Stimulated activated CD4-positive, alpha-beta T cell treated with anti-CD3 and anti-CD28 coated beads, Interleukin-4, amount 100 ng/mL, for 24 hours (primary cell): ENCODE data around the gene SLC37A1.
A peak's percentile ranks its signal among the peaks of the same experiment; 100 is the strongest.

Experiments
- DNase-seq: peaks from one replicate; pipeline ENCODE4 v3.0.0-alpha.2; 2020

Gene SLC37A1

GRCh38 chr21:42530167-42530518, 16.5 kb downstream of the SLC37A1 start:
- DNase-seq, result peak; percentile 28

DNA sequence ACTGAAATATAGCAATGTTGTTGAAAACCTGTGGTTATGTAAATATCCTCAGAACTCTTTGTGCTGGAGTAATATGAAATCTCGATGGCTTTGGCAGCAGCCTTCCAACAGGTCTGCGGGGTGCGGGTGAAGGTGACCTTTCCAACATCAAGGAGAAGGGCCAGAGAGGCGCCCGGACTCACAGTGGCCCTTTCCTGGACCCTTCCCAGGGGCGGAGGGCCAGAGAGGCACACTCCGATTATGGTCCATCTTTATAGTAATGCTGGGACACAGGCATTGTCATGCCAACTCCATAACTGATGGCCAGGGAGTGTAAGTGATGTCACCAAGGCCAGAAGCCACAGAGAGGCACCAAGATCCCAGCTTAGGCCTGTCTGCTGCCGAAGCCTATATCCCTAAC, 18.1 kb downstream of the SLC37A1 start:
- DNase-seq, result no peak

DNA sequence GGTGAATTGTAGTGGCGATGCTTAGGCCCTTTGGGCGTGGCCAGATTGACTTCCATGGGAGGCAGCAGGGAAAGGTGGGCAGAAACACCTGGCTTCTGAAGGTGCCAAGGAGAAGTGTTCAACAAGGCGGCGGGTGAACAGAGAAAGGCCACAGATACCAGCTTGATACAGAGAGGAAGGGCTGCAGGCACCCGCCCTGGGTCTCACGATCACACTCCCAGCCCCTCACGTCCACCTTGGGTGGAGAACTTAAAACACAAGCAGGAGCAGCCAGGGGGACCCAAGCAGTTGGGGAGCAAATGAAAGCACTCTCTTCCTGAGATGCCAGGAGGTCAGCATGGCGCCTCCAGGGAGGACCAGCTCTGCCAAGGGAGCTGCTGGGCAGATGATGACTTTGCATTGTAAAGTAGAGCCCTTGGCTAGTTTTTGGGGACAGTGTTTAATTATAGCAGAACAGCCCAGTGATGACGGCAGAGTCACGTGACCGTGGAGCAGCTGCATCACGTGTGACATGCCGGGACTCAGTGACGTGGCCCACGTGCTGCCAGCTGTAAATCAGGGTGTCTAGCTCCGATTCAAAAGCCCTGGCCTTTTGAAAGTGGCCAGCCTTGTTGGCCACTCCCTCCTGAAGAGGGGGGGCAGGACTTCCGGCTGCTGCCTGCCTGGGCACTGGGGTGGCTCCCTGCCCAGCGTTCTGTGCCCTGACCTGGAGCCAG, 19.0 kb downstream of the SLC37A1 start:
- no peak for DNase-seq

DNA sequence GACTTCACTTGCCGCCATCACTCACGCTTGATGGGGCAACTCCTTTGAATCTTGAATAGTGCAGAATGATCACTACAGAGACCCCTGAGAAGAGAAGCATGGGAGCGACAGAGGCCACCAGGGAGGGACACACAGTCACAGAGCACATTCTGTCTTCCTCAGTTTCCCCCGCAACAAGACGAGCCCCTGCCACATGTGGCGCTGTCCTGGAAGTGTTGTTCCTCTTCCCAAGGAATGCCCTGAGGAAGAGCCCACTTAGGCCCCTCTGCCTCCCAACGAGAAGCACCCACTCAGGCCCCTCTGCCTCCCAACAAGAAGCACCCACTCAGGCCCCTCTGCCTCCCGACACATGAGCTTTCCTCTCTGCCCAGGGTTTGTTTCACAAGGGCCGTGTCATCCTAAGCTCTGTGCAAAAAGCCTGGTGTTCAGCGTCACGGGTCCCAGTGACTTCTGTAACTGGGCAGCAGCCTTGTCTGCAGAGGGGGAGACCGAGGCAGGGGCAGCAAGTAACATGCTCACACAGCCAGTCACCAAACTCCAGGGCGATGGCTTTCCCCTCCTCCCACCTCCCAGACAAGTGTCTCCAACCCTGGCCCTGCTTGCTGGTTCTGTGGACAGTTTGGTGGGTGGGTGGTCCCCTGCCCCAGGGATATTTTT, 19.8 kb downstream of the SLC37A1 start:
- no peak for DNase-seq

- no peak for DNase-seq
Measured at GRCh38 chr21:42533963-42534355, 20.3 kb downstream of the SLC37A1 start.

DNA sequence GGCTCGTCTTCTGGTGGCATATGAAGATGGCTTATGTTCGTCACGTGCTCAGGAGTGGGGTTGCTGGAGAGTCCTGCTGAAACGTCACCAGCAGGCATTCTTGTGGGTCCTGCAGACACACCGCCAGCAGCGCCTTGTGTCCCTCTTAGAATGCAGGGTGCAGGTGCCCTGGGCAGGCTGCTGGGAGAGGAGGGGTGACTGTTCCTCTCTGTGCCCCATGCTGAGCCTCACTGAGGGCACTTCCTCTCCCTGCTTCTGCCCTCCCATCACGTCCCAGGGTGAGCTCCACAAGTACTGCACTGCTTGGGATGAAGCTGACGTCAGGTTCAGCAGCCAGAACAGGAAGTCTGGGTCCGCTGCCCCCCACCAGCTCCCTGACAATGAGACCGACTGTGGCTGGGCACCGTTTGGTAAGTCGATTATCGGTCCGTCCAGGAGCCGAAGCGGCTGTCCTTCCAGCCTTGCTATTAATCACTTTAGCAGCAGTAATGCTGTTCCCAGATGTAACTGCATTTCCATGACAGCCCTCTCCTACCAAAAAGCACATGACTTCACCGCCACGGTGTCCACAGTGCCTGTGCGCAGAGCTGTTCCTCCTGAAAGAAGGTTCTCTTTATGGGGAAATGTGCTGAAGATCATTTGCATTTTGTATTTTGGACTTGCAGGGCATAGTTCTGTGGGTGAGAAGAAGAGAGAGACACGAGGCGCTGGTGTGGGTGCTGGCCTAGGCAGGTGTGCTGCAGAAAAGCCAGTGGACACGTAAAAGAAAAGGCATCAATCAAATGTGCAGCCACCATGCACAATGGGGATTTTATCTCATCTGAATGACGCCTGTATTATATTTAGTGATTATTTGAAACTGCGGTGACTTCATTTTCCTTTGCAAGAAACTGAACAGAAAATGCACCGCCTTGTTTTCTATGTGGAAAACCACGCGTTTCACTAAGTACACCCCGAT, 21.0 kb downstream of the SLC37A1 start:
- DNase-seq, result no peak

DNA sequence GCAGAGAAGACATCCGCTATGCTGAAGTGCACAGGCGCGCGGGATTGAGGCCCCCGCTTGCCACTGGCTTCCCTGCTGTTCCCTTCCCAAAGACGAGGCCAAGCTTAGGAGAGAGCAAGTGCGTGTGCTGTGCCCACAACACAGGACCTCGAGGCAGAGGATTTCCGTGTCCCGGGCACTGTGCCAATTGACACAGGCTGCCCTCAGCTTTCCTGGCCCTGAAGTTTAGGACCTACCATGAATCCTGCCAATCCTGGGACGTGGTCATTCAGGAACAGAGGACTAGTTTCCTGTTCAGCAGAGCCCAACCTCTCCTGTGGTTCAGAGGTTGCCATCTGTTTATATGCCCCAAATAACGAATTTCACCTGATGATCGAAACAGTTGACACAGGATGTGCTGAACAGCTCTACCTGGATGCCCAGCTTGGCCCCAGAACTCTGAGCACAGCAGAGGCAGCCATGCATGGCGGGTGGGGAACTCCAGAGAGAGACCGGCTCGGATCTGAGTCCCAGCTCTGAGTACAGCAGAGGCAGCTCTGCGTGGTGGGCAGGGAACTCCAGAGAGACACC, 22.0 kb downstream of the SLC37A1 start:
- DNase-seq, result no peak

DNA sequence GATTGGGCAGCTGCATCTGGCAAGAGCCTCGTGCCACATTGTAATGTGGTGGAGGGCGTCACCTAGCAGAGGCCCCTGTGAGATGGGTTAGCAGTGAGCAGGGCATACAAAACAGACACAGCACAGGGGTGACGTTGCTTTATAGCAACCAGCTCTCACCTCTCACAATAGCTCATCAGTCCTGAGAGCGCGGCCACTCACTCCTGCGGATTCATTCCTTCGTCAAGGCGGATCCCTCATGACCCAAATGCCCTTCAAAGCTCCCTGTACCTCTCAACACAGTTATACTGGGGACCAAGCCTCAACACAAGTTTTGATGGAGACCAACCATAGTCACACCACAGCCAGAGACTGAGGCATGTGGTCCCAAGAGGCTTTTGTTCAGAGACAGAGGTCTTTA, 22.9 kb downstream of the SLC37A1 start:
- no peak for DNase-seq

- DNase-seq, result no peak
Measured at GRCh38 chr21:42537106-42537742, 23.6 kb downstream of the SLC37A1 start.

- DNase-seq, result no peak
Measured at GRCh38 chr21:42538479-42539275, 25.0 kb downstream of the SLC37A1 start.

DNA sequence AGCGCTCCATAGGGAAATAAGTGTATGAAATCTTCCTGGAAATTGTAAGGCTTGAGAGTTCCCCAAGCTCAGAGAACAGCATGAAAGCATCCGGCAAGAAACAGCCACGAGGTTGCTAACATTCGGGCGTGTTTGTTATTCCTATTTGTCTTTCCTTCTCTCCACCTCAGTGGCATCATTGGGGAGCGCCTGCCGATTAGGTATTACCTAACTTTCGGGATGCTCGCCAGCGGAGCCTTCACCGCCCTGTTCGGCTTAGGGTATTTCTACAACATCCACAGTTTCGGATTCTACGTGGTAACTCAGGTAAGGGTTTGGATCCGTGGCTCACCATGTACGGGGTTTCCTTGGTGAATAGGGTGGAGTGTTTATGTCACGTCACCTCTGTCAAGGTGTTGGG, 25.7 kb downstream of the SLC37A1 start:
- no peak for DNase-seq

- no peak for DNase-seq
Measured at GRCh38 chr21:42539931-42540343, 26.3 kb downstream of the SLC37A1 start.

DNA sequence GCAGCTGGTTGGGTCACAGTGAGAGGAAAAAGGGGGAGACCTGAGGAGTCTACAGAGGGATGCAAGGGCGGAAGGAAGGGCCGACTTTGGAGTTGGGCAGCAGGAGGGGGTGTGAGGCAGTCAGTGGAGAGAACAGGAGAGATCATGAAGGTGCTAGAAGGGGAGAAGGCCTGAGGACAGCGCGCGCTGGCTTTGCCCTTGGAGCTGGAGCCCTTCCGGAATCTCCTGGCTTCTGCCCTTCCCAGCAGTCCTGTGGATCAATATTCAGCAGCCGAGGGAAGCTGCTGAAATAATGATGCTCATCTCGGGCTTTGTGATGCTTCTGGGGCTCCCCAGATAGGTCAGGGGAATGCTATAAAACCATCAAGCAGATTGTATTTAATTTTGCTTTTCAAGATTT, 26.7 kb downstream of the SLC37A1 start:
- DNase-seq, result no peak

- no peak for DNase-seq
Measured at GRCh38 chr21:42541174-42541573, 27.5 kb downstream of the SLC37A1 start.

GRCh38 chr21:42541618-42542017, 28.0 kb downstream of the SLC37A1 start:
- no peak for DNase-seq

DNA sequence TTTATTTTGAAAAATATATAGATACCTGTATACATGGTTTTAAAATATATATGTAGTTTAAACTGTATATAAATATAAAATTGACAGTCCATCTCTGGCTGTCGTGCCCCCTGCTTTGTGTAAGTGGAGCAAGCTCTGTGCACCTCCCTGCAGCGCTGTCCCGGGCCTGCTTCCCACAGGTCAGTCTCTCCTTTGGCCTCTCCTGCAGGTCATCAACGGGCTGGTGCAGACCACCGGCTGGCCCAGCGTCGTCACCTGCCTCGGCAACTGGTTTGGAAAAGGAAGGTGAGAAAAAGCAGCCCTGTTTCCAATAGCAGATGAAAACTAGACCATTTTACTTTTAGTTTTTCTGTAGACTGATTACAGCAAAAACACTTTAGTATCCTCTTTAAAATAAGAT, 28.5 kb downstream of the SLC37A1 start:
- no peak for DNase-seq

- no peak for DNase-seq
Measured at GRCh38 chr21:42542596-42542995, 28.9 kb downstream of the SLC37A1 start.

GRCh38 chr21:42543106-42543847, 29.6 kb downstream of the SLC37A1 start:
- no peak for DNase-seq

DNA sequence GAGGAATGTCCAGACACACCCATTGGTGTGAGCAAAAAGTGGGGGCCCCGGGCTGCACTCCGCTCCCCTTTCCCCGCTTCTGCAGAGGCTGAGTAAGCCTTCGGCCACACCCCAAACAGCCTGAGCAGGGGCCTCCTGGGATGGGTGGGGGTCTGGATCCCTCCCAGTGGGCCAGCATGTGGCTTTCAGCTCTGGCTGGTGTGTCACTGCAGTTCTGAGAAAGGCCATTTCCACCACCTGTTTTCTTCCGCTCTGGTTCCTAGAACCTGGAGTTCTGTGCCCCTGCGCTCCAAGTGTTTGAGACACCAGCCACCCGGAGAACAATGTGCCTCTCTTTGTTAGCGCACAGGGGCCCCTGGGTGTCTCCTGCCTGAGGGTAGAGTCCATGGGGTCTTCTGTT, 30.9 kb downstream of the SLC37A1 start:
- no peak for DNase-seq

DNA sequence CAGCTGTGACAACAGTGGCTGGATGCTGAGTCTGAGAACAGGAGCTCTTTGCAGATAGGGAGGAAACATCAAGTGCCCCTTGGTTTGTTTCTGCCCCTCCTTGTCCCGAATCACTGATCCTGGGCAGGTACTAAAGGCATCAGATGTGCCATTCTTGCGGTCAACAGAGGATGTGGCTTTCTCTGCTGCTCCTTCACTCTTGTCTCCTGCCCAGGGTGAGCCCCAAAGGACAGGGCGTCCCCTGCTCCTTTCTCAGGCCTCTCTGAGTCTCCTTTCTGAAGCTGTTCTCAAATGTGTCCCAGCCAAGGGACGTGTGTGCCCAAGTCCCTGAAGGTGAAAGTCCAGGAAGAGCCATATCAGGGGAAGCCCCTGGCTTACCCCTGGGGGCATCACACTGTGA, 31.7 kb downstream of the SLC37A1 start:
- DNase-seq, result no peak

DNA sequence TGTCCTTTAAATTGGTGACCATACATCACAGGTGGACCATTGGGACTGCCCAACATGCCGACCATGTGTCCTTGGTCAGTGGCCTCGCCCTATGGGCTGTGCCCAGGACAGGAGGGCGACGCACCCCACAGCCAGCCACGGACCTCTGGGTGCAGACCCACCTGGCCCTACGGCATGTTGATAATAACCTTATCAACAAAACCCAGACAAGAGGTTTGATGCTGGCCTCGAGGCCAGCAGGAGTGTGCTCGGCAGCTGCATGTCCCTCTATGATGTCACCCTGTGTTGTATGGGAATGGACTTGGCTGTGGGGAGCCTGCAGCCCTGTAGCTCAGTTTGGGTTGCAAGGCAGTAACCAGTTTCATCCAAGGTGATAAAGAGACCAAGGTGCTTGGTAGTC, 32.1 kb downstream of the SLC37A1 start:
- no peak for DNase-seq
